Stimulated activated CD8-positive, alpha-beta memory T cell treated with anti-CD3 and anti-CD28 coated beads, Interleukin-15, amount 100 ng/mL, for 48 hours (primary cell): ENCODE measurements around the gene DLG2.
"Not testable (repeated sequence)": the region's sequence is repeated elsewhere in the genome, so short reads cannot be mapped to it uniquely, and the experiment has no call there.

Experiments
- DNase-seq, 2 donors: peaks; one replicate each; pipeline ENCODE4 v3.0.0-alpha.2; 2020; ENCODE audit warnings: low read depth in 2 of 2

Gene DLG2

GRCh38 chr11:83801799-83802198, 1825.3 kb downstream of the DLG2 start:
- no peak for DNase-seq

DNA sequence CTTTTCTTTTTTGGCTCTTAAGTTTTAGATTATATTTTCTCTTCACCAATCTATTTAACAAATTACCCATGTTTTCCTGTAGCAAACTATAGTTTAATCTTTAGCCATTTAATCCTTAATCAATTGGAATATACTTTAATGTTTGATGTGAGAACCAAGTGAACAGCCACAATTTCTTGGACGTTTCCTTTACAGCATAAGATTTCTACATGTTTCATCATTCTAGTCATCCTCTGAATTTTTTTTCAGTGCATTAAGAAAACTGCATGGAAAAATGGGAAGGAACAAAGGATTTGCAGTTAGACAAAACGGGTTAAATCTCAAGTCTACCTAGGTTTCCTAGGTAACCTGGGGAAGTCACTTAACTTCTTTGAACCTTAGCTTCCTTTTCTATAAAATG, 1833.8 kb downstream of the DLG2 start:
- DNase-seq = no peak

DNA sequence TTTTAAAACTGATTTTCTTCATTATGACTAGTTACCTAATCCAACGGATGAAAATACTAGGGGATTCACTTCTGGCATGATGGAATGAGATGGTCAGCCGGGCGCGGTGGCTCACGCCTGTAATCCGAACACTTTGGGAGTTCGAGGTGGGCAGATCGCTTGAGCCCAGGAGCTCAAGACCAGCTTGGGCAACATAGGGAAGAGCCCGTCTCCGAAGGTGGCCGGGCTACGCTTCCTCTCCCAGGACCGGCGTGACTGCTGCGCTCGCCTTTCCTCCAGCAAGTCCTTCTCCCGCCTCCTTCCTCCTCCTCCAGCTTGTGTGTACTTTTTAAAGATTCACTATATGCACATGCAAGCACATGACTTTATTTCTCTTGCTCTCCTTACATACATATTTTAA, 1835.6 kb downstream of the DLG2 start:
- no peak for DNase-seq

- DNase-seq = no peak
Observed at GRCh38 chr11:83785942-83786341, 1841.2 kb downstream of the DLG2 start.

GRCh38 chr11:83784419-83784818, 1842.7 kb downstream of the DLG2 start:
- no peak for DNase-seq

GRCh38 chr11:83782329-83782728, 1844.8 kb downstream of the DLG2 start:
- no peak for DNase-seq

DNA sequence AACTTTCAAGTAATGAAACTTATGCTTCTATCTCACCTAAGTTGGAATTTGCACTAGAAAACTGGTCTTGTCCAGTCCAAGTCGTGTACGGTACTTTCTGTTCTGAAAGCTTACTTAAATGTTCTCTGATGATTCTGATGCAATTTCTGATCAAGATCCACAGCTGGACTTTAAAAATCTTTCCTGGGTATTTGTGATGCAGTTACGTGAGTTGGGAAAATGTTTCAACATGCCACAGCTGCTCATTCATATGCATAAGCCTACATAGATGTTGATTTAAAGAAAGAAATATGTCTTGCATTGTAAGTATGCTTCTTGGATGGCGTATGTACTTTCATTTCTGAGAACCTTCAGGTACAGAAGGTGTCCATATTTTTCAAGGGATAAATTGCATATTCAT, 1847.3 kb downstream of the DLG2 start:
- no peak for DNase-seq

GRCh38 chr11:83778596-83778995, 1848.5 kb downstream of the DLG2 start:
- no peak for DNase-seq

- no peak for DNase-seq
Observed at GRCh38 chr11:83773950-83774880, 1852.9 kb downstream of the DLG2 start.

DNA sequence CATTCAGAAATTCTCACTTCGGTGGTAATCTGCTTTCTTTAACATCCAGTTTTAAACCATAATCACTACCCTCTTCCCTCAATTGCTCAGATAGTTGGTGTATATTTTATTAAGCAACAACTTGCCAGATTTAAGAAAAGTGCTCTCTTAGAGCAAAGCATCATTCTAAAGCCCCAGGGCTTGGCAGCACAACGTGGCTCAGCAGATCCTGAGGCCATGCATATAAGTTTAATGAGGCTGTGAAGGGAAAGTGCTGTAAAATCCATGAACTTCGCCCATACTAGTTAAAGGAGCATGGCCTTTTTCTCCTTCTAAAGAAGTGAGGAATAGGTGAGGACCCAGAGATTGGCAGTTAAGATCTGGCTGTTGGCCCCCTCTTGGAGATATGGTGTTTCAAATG, 1858.7 kb downstream of the DLG2 start:
- DNase-seq = no peak

DNA sequence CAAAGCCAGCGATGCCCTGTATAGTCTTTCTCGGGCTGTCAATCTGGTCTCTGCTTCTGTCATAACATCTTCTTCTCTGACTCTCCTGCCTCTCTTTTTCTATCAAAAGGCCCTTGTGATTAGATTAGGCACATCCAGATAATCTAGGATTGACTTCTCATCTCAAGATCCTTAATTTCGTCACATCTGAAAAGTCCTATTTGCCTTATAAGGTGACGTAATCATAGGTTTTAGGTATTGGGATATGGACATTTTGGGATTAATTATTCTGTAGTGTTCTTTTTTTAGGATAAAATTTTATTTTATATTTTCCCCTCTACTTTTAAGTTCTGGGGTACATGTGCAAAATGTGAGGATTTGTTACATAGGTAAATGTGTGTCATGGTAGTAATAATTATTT, 1860.2 kb downstream of the DLG2 start:
- no peak for DNase-seq

DNA sequence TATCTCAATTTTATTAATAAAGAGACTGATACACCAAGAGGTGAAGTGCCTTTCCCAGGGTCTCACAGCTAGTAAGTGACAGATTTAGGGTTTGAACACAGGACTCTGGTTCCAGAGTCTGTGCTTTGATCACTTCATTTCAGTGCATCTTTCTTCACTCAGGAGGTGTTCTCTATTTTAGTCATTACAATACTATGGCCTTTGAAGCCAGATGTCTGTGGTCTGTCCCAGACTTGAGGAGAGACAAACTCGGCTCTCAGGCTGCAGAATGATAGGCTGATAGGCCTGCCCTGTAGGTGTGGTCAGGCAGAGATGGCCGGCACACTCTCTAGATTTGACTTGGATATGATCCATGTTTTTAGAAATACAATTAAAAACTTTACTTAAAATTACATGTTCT, 1862.5 kb downstream of the DLG2 start:
- no peak for DNase-seq

DNA sequence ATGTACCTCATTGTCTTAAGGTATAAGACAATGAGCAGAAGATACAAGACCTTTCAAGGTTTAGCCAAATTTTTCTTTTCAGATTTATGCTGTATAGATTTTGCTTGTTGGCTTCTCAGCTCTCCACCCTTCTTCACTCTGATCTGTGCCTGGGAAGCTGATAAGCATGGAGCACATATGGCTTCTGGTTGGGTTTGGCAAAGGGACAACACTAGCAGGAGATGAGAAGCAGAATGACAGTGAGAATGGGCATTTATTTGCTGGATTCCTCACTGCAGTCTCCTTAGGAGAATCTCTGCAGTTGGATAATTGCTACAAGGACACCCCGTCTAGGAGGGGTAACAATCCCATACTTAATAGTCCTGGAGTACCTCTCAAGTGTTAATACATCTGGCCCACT, 1866.2 kb downstream of the DLG2 start:
- no peak for DNase-seq

- DNase-seq = no peak
Observed at GRCh38 chr11:83759148-83759547, 1868.0 kb downstream of the DLG2 start.

GRCh38 chr11:83751041-83751440, 1876.1 kb downstream of the DLG2 start:
- no peak for DNase-seq

DNA sequence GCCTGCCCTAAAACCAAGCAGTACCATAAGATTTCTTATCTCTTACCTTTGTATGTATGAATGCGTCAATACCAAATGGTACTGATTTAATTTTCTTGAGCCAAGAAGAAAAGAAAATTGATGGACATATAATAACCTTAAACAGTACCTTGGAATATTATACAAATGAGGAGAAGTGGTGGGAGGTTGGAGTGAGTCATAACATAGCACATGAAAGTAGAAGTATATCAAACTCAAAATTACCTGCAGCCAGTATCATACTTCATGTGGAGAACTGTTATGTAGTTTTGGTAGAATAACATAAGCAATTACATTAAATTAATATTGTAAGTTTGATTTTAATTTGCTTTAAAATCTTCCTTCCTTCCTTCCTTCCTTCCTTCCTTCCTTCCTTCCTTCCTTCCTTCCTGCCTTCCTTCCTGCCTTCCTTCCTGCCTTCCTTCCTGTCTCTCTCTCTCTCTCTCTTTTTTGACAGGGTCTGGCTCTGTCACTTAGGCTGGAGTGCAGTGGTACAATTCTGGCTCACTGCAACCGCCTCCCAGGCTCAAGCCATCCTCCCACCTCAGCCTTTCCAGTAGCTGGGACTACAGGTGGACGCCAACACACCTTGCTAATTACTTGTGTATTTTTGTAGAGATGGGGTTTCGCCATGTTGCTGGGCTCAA, 1880.1 kb downstream of the DLG2 start:
- DNase-seq = no peak

DNA sequence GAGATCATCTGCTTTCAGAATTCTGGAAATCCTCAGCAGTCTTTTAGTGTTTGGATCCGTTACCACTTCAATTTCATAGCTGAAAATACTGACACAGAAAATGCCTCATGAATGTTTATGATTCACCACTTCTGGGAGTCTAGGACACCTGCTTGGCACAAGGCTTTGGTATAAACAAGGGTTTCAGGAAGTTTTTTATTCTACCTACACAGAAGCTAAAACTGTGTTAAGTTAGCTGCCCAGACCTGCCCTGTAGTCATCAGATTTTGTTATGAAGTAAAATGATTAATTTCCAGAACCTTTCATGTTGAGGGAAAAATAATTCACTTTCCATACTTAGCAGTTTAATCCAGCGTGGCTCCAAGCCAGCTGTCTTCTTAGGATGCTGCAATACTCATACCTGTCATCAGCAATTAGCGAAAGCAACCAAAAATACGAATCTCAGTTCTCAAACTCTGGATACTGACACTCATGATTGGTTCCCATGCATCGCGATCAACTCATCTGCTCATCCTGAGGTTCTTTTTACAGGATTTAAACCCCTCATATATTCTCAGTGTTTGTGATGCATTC, 1882.4 kb downstream of the DLG2 start:
- no peak for DNase-seq

DNA sequence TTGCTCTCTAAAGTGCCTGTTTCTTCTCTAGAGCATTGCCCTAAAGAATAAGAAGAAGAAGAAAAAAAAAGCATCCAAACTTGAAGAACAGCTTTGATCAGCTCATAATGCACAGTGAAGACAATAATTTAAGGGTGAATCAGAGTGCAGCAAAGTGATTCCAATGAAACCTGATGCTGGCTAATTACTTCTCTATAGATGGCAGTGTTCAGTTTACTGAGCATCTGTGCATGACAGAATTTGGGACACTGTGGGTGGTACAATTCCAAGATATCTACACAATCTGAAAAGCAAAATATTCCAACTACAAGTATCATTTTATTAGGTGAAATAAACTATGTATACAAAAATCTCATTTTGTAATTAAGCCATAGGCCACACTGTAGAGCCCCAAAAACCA, 1890.5 kb downstream of the DLG2 start:
- no peak for DNase-seq

DNA sequence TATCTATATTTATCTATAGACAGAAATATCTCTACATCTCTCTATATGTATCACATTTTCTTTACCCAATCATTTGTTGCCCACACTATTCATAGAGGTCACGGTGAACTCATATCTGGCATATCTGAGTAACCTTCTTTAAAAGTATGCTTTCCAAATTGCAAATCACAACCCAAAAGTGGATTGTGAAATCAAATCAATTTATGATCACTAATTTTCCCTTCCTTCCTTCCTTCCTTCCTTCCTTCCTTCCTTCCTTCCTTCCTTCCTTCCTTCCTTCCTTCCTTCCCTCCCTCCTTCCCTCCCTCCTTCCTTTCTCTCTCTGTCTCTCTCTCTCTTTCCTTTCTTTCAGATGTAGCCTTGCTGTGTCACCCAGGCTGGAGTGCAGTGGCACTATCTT, 1893.0 kb downstream of the DLG2 start:
- DNase-seq = no peak

DNA sequence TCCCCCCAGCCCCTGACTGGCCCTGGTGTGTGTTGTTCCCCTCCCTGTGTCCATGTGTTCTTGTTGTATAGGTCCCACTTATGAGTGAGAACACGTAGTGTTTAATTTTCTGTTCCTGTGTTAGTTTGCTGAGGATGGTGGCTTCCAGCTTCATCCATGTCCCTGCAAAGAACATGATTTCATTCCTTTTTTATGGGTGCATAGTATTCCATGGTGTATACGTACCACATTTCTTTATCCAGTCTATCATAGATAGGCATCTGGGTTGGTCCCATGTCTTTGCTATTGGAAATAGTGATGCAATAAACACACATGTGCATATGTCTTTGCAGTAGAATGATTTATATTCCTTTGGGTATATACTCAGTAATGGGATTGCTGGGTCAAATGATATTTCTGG, 1895.9 kb downstream of the DLG2 start:
- DNase-seq = not testable (repeated sequence)

DNA sequence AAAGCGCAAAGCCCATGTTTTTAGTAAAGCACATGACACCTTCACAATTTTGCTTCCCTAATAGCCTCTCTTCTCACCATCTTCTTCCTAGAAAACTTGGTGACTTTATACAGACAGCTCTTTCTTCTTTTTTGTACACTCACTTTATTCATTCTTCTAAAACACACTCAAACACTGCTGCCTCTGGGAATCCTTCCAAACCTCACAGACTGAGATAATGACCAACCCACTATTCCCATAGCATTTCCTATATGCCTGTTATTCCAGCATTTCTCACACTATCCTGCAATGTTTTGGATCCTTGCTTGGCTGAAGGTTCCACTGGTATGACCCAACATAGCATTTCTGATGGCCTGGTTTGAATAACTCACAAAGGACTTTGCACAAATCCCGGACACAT, 1898.9 kb downstream of the DLG2 start:
- no peak for DNase-seq

DNA sequence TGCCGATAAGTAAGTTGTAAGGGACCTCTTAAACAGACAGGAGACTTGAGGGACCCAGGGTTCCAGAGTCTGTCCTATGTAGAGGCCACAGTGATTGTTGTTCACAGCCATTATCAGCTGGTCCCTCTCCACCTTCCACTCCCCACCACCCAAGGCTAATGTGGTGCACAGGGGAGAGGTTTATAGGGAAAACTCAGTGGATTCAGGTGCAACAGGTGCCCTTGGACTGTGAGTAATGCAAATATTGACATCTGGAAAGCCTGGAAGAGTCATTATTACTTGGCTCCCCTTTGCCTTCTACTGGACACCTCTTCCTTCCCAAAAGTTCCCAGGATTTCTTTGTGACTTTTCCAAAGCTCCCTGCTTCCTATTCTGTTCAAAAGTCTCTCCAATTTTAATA, 1899.9 kb downstream of the DLG2 start:
- DNase-seq = no peak

DNA sequence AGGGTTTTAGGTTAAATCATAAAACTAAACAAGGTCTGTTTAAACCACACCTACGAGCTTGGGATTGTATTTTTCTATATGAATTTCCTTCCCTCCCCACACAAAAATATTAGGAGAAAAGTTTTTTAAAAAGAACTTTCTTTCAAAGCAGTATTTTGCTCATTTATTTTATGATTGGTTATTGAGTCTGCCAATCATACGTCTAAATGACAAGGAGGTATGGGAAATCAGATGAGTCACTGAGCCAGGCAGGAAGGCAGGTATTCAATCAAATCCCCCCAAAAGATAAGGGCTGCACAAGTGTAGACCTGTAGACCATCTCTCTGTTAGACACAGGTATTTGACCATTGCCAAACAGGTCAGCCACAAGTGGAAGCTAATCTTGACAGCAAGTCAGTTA, 1900.8 kb downstream of the DLG2 start:
- DNase-seq = no peak
